Measurements from ENCODE around the gene STAT4. TPM values are rescaled to one million over a fixed set of nuclear protein-coding genes. Genes with fewer than 3 reads are reported as not detected.

Gene STAT4
- total RNA-seq, 1 experiment from 2014 or later, result 0.44 TPM

GRCh38 chr2:191064590-191064989 lies 86.2 kb downstream of the STAT4 start:
- no peak overlapping the region for H3K27ac Mint-ChIP-seq

More at GRCh38 chr2:191064590-191064989, 86.2 kb downstream of the STAT4 start:
- H3K36me3 Mint-ChIP-seq, result no peaks in the 10 kb centered on the region
- TF ChIP-seq MLX (CRISPR knock-in tag; IDR thresholded peaks at IDR 0.05), result no peak
- no peak for TF ChIP-seq MYBL2 (CRISPR knock-in tag; IDR thresholded peaks at IDR 0.05)
- no peak for TF ChIP-seq SOX15 (CRISPR knock-in tag; IDR thresholded peaks at IDR 0.05)
- TF ChIP-seq E2F5 (CRISPR knock-in tag; IDR thresholded peaks at IDR 0.05), result no peak
- TF ChIP-seq ZMAT4 (CRISPR knock-in tag; IDR thresholded peaks at IDR 0.05), result no peak
- TF ChIP-seq ZNF281 (CRISPR knock-in tag; IDR thresholded peaks at IDR 0.05), result no peak
- no peak for TF ChIP-seq ZBTB43 (CRISPR knock-in tag; IDR thresholded peaks at IDR 0.05)
- no peak for TF ChIP-seq GTF2I (CRISPR knock-in tag; conservative IDR thresholded peaks at IDR 0.05)
- TF ChIP-seq ATF3 (CRISPR knock-in tag; conservative IDR thresholded peaks at IDR 0.05), result no peak
- no peak for TF ChIP-seq HMGXB4 (CRISPR knock-in tag; IDR thresholded peaks at IDR 0.05)
- no peak for TF ChIP-seq ZNF263 (CRISPR knock-in tag; IDR thresholded peaks at IDR 0.05; ENCODE audit: low read depth)
- no peak for TF ChIP-seq ZBTB21 (CRISPR knock-in tag; IDR thresholded peaks at IDR 0.05; ENCODE audit: borderline replicate concordance)
- TF ChIP-seq ESRRA (CRISPR knock-in tag; IDR thresholded peaks at IDR 0.05; ENCODE audit: borderline replicate concordance), result no peak
- no peak for TF ChIP-seq GABPB1 (CRISPR knock-in tag; IDR thresholded peaks at IDR 0.05)
- TF ChIP-seq JAZF1 (CRISPR knock-in tag; IDR thresholded peaks at IDR 0.05), result no peak
- TF ChIP-seq SMAD4 (CRISPR knock-in tag; IDR thresholded peaks at IDR 0.05), result no peak
- H3K27me3 Mint-ChIP-seq (ENCODE audit: low read depth), result no peaks in the 10 kb centered on the region
- DNase-seq (ENCODE audit: low spot score) (no peak), ATAC-seq (no peak)
- ChIA-PET CTCF (interaction anchor here (4.2 kb wide), 1 partner anchor 12 kb away, joined by 29 read pairs; no protein-coding TSS in a partner anchor), POLR2A (no interaction called here)
- H3K9me3 Mint-ChIP-seq, result no peaks in the 10 kb centered on the region
- H3K4me1 Mint-ChIP-seq, result peaks cover 17% of the 10 kb centered on the region
- H3K4me3 Mint-ChIP-seq, result no peak overlapping the region
